OCI-LY3 (cell line): ENCODE data around the gene FBXO34.

Experiments
- EZH2phosphoT487 ChIP-seq: fragments of 200-600 bp; shearing (Covaris generic); IDR thresholded peaks from 2 replicates; pipeline ENCODE4 v1.6.1; 2018; ENCODE audit warnings: antibody characterized with exemption, mixed run types, low read depth
- TF ChIP-seq, protein P1 (sequence below): fragments of 200-600, 300-600 bp; sonication (generic); IDR thresholded peaks from 2 replicates; pipeline ENCODE4 v1.5.1; 2014; ENCODE audit warnings: antibody characterized with exemption, low read length, low read depth

DNA sequence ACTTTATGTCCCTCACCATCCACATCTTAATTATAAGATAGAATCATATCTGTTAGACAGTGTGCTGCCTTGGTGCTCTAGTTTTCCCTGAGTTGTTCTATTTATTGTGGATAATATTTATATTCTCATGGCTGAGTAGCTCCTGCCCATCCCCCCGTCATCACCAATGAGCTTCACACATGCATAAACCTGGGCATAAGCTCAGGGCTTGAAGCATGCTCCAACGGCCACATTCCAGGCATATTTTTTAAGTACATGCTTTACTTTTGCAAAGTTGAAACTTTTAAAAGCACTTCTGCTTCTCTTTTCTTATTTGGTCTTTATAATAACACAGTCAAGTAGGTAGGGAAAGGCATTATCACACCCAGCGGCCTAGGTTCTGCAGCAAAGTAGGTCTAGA lies 3.4 kb upstream of the FBXO34 start:
- TF ChIP-seq, protein P1, sequence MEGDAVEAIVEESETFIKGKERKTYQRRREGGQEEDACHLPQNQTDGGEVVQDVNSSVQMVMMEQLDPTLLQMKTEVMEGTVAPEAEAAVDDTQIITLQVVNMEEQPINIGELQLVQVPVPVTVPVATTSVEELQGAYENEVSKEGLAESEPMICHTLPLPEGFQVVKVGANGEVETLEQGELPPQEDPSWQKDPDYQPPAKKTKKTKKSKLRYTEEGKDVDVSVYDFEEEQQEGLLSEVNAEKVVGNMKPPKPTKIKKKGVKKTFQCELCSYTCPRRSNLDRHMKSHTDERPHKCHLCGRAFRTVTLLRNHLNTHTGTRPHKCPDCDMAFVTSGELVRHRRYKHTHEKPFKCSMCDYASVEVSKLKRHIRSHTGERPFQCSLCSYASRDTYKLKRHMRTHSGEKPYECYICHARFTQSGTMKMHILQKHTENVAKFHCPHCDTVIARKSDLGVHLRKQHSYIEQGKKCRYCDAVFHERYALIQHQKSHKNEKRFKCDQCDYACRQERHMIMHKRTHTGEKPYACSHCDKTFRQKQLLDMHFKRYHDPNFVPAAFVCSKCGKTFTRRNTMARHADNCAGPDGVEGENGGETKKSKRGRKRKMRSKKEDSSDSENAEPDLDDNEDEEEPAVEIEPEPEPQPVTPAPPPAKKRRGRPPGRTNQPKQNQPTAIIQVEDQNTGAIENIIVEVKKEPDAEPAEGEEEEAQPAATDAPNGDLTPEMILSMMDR: no peak
- TF ChIP-seq EZH2phosphoT487: no peak
